NOMO-1 (cell line): ENCODE data around the gene CUZD1.
"Not testable (repeated sequence)": the region's sequence is repeated elsewhere in the genome, so short reads cannot be mapped to it uniquely, and the experiment has no call there.

ENCODE experiments used
- DNase-seq, 2 experiments: peaks; one replicate each; lab custom pipeline; 2025; ENCODE audit not compliant: unreplicated experiment in 2 of 2; lab: John Stamatoyannopoulos, UW

Gene CUZD1, protein sequence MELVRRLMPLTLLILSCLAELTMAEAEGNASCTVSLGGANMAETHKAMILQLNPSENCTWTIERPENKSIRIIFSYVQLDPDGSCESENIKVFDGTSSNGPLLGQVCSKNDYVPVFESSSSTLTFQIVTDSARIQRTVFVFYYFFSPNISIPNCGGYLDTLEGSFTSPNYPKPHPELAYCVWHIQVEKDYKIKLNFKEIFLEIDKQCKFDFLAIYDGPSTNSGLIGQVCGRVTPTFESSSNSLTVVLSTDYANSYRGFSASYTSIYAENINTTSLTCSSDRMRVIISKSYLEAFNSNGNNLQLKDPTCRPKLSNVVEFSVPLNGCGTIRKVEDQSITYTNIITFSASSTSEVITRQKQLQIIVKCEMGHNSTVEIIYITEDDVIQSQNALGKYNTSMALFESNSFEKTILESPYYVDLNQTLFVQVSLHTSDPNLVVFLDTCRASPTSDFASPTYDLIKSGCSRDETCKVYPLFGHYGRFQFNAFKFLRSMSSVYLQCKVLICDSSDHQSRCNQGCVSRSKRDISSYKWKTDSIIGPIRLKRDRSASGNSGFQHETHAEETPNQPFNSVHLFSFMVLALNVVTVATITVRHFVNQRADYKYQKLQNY

DNA sequence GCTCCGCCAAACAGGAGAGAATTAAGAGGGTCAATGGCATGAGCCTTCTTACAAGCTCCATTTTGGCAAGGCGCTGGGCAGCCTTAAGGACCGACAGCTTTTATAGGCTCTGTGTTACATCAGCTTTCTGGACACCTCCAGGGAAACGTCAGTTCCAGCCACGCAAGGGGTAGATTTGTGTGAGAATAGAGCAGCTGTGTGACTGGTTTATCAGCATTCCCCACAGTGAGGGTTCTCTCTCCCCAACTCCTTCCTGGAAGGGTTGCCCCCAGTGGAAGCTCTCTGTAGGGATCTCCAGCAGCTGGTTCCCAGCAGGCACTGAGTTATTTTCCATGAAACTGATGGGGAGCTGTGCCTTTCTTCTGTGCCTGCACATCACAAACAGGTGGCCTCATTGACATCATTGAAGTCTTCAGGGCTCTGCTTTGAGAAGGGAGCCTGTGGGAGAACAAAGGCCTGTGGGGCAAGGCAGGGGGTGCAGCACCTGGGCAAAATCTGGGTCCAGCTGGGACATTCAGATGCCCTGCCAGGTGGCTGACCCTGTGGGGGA is at the start of gene CUZD1:
TSS of gene CUZD1 (minus strand) at position 75 of the 550 bp plus-strand sequence. CDS start at position 61, 14 bp downstream.
- no peak for DNase-seq

DNA sequence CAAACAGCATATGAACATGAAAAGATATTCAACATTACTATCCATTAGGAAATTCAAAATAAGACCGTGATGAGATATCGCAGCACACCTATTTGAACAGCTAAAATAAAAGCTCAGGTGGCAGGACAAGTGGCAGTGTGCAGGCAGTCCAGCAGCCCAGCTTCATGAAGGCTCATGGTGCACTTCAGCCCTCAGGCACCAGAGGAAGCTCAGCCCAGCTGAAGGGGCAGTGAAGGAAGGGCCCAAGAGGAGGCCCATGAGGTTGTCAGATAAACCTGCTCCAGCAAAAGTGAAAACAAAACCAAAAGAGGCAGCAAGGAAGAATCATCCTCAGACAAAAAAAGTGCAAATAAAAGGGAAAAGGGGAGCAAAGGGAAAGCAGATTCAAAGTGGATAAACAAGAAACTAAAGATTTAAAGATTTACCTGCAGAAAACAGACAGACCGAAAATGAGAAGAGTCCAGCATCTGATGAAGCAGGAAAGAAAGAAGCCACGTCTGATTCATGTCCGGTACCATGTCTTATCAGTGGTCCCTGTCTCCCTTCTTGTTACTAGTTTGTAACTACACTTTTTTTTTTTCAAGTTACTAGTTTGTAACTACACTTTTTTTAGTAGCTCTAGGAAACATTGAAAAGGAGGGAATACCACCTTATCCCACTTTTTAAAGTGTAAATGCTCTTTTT is 48.7 kb upstream of the CUZD1 start:
- DNase-seq = no peak

DNA sequence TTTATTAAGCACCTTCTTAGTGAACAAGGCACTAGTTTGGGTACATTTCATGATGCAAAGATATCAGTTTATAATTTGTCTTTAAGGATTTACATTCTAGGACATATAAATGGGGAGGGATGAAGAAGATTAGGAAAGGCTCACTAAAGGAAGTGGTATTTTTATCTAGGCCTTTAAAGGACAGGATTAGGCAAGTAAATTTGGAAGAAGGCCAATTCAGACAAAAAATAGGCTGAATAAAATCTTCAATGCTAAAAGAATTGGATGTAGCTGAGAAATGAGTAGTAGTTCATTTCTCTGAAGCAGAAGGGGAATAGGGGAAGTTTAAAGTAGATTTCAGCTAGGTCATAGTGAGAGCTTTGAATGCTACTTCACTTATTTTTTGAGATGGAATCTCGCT is 38.5 kb upstream of the CUZD1 start:
- no peak for DNase-seq

DNA sequence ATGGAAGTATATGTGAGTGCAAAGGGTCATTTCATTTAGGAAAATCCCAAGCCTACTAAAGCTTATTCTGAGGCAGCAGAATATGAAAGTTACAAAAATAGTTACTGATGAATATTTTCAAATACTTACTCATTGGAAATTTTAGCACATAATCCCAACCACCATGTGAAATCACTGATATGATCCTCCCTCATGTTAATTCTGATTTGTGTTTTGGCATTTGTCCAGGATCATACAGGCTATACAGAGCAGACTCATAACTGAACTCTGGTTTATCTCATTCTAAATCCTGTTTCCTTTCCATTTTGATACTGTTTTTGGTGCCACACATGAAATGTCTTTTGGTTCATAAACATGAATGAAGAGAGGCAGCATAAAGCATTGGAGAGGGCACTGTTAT is 37.1 kb upstream of the CUZD1 start:
- no peak for DNase-seq

DNA sequence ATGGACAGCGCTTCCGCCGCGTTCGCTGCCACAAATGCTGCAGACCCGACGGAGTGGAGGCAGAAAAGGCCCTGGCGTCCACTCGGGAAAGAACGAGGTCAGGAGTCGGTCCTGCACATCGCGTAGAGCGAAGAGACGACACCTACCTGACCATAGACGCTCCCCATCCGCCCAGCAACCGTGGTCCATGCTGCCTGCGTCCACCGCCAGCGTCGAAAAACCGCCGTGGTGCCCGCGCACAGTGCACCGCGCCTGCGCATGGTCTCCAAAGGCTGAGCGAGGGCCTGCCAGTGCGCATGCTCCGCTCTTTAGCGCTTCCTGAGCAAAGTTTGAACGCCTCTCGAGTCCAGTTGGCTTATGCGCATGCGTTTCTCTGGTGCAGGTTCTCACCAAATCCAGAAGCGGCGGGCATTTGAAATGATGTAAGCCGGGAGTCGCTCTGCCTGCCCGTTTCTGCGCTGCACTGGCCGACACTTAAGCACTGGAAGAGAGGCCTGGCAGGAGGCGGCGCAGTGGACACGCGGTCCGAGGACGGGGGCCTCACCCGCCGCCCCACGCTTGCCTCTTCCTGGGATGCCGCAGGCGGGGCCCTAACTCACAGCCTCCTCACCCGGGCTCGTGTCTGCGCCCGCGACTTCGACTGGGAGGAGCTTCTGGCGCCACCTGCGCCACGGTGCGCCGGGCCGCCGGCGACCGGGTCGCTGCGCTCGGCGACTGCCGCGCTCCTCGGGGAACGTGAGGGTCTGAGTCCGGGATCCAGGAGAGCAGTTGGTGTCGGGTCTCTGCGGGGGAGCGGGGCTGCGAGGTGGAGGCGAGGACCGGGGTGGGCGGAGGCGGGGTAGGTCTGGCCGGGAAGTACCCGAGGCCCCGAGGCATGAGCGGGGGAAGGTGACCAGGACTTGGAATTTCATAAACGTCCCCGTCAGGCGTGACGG is 33.9 kb upstream of the CUZD1 start, which contains the start of gene FAM24B:
TSS of gene FAM24B (minus strand) at position 243 of the 935 bp plus-strand sequence. CDS start 29,066 bp downstream, outside the sequence.
- DNase-seq = peak; percentile 95 to 96

DNA sequence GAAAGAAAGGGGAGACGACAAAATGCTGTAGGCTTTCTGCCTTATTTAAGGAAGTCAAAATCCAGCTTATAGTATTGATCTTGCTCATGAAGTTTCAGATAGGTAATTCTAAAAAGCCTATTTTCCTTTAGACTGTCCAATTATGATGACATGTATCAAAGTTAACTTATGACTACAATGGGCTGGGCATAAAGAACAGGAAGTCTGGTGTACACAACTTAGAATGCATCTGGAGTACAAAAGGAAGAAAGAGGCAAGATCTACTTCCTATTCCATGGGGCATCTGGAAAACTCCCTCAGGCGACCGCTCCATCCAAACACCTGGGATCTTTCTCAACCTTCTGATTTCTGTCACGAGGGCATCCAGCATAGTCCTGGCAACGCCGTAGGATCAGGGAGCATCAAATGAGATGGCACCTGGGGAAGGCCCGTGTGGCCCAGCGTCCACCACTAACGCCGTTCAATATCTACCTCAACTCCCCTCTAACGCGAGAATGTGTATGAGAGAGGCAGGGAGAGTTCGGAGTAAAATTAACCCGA is 33.2 kb upstream of the CUZD1 start:
- peak; percentile 10 to 47 for DNase-seq

DNA sequence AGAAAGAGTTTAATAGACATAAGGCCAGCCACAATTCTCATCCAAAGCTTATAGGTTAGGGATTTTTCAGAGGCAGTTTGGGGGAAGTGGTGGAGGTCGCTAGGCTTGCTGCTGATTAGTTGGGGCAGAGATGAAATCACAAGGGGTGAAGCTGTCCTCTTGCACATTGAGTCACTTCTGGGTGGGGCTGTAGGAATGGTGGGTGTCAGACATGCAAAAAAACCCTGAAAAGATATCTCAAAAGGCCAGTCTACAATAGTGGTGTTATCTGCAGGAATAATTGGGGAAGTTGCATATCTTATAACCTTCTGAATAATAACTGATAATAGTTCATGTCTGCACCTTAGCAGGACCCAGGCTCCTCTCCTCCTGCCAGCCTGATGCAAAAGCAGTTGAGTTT is 31.6 kb upstream of the CUZD1 start:
- no peak for DNase-seq

DNA sequence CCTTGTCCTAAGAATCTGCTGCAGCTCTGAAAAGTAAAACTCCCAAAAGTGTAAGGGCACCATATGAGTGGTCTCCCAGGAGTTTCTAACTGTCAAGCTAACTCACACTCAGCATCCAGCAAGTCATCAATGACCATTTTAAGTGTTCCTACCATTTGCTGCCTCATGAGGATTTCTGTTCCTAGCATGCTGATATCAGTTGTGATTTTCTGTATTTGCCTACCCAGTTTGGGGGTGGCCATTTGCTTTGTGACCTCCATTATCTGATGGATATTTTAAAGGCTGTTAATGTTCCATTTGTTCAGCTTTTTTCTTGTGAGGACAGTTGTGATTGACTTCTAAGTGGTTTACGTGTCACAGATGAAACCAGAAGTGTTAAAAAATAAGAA is 30.8 kb upstream of the CUZD1 start:
- no peak for DNase-seq

DNA sequence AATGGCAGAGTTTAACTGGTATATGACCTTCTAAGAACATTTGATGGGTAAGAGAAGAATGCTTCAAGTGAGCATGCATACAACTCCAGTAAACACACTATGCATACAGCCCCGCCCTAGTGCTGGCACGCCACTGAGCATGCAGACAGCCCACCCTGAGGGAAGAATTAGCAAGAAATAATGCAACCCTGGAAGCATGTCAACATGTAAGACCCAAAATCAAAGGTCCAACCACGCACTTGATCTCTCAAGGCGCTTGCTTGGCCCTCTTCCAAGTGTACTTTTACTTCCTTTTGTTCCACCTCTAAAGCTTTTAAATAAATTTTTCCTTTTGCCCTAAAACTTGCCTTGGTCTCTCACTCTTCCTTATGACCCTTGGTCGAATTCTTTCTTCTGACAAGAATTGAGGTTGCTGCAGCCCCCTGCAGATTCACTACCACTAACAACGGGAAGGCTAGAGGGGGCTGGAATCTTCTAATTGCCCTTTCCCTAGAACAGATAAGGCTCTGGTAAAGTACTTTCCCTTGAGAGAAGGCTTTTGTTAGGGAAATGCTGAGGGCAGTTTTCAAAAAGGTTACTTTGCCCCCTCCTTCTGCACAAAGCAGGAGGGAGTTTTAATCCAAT is 30.3 kb upstream of the CUZD1 start:
- DNase-seq = no peak

DNA sequence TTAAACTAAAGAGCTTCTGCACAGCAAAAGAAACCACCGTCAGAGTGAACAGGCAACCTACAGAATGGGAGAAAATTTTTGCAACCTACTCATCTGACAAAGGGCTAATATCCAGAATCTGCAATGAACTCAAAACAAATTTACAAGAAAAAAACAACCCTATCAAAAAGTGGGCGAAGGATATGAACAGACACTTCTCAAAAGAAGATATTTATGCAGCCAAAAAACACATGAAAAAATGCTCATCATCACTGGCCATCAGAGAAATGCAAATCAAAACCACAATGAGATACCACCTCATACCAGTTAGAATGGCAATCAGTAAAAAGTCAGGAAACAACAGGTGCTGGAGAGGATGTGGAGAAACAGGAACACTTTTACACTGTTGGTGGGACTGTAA is 26.3 kb upstream of the CUZD1 start:
- DNase-seq = not testable (repeated sequence)

DNA sequence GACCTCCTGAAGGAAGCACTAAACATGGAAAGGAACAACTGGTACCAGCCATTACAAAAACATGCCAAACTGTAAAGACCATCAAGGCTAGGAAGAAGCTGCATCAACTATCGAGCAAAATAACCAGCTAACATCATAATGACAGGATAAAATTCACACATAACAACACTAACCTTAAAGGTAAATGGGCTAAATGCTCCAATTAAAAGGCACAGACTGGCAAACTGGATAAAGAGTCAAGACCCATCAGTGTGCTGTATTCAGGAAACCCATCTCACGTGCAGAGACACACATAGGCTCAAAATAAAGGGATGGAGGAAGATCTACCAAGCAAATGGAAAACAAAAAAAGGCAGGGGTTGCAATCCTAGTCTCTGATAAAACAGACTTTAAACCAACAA is 23.1 kb upstream of the CUZD1 start:
- DNase-seq = not testable (repeated sequence)

DNA sequence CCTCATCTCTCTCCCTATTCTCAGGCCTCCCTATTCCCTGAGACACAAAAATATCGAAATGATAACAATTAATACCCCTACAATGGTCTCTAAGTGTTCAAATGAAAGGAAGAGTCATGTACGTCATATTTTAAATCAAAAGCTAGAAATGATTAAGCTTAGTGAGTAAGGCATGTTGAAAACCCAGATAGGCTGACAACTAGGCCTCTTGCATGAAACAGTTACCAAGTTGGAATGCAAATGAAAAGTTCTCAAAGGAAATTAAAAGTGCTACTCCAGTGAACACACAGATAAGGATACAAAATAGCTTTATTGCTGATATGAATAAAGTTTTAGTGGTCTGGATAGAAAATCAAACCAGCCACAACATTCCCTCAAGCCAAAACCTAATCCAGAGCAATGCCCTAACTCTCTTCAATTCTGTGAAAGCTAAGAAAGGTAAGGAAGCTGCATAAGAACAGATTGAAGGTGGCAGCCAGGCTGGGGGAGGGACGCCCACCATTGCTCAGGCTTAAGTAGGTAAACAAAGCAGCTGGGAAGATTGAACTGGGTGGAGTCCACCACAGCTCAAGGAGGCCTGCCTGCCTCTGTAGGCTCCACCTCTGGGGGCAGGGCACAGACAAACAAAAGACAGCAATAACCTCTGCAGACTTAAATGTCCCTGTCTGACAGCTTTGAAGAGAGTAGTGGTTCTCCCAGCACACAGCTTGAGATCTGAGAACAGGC is 21.3 kb upstream of the CUZD1 start:
- not testable (repeated sequence) for DNase-seq

DNA sequence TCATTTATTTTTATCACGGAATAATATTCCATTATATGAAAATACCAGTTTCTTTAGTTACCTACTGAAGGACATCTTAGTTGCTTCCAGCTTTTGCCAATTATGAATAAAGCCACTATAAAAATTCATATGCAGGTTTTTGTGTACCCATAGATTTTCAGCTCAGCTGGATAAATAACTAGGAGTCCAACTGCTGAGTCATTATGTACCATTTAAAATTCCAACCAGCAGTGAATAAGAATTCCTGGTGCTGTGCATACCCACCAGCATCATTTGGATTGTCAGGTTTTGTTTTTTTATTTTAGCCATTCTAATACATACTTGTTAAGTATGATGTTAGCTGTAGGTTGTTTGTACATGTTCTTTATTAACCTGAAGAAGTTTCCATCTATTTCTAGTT is 19.2 kb upstream of the CUZD1 start:
- DNase-seq = no peak

DNA sequence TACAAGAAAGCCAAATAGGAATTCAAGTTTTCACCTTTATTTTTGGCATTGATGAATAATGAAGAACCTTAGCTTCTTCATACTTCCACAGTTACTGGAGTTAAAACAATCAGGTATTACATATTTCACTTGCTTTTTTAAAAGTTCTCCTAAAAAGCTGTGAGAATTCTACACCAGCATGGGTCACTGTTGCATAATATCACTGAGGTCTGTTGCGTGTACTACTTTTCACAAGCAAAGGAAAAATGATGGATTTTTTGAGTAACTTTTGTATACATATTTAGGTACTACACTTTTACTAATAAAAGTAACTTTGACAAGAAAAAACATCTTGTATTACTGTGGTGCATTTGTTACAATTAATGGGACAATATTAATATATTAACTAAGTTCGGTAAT is 18.5 kb upstream of the CUZD1 start:
- DNase-seq = no peak

DNA sequence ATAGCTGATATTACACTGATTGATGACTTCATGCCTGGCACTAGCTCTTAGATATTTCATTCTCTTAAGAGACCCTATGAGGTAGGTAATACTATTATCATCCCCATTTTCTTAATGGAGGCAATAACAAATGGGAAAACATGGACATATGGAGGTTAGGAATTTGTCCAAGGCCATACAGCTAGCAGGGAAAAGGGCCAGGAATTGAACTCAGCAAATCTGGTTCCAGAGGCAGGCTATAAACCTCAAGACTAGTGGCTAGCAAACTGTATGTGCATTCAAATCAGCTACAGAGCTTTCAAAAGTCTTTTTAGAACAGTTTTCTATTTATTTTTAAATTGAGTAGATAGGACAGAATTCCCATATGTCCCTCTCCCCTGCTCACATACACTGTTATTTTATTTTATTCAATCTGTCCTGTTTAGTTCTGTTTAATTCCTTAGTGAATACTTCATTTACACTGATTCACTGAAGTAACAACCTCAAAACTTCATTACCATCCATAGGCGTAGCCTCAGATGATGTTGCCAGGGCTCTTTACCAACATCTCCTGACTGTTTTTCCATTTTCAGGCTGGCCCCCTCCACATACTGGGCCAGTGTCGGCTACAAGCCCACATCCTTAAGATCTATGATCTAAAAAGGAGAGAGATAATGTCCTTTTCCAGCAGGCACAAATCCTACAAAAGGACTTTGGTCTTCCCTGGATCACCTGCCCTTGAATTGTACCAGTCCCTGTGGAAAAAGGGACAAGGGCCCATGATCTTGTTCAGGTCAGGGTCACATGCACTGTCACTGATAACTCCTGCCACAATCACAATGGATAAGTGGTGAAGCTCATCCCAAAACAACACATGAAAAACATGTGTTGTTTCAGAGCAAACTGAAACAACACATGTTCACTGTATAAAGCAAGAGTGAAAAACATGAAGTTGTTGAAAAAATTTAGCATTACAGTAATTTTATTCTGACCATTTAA is 17.8 kb upstream of the CUZD1 start:
- DNase-seq = no peak

DNA sequence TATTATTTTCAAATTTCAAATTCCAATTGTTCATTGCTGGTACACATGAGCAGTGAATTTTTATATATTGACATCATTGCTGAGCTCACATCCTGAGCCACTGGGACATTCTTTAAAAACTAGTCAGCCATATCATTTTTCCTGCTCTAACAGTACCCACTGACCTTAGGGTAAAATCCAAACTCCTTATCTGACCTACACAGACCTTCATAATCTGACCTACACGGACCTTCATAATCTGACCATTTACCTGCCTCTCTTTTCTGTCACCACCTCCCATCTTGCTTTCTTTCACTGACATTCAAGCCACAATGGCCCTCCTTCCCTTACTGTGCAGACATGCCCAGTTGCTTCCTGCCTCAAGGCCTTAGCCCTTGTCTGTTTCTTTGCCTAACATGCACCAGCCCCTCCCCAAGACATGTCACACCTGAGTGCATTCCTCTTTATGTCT is 16.1 kb upstream of the CUZD1 start:
- no peak for DNase-seq

DNA sequence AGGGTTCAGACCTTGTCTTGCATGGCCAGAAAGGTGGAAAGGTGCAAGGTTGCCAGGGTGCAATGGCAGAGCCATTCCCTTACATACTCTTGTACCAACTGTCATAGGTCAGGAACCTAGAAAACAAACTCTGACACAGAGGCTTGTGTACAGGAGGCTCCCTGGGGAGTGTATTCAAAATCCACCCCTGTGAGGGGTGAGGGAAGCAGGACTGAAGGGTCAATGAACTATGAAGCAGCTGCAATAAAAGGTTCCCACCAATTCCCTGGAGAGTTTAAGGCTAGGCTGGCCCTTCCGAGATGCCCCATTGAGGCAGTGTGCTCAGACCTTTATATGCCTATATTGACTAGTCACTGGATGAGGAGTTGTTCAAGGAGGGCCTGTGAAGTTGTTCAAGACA is 13.9 kb upstream of the CUZD1 start:
- no peak for DNase-seq

DNA sequence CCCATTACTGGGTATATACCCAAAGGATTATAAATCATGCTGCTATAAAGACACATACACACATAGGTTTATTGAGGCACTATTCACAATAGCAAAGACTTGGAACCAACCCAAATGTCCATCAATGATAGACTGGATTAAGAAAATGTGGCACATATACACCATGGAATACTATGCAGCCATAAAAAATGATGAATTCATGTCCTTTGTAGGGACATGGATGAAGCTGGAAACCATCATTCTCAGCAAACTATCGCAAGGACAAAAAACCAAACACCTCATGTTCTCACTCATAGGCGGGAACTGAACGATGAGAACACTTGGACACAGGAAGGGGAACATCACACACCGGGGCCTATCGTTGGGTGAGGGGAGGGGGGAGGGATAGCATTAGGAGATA is 12.4 kb upstream of the CUZD1 start:
- DNase-seq = not testable (repeated sequence)
